HPDE6-E6E7 (cell line): Measurements from ENCODE around the gene PRMT1.
"Not testable (repeated sequence)": the region's sequence is repeated elsewhere in the genome, so short reads cannot be mapped to it uniquely, and the experiment has no call there.

Source experiments
- DNase-seq: peaks from one replicate; pipeline ENCODE4 v3.0.0; 2011; ENCODE audit warnings: missing footprints; ENCODE audit errors: extremely low spot score

Gene PRMT1

GRCh38 chr19:49719420-49719819 lies 42.3 kb downstream of the PRMT1 start:
- DNase-seq, result not testable (repeated sequence)

GRCh38 chr19:49727217-49728030 lies 50.4 kb downstream of the PRMT1 start:
- no peak for DNase-seq

GRCh38 chr19:49730166-49730565 lies 53.1 kb downstream of the PRMT1 start:
- no peak for DNase-seq
